ENCODE measurements around the gene MAP3K10.

DNA sequence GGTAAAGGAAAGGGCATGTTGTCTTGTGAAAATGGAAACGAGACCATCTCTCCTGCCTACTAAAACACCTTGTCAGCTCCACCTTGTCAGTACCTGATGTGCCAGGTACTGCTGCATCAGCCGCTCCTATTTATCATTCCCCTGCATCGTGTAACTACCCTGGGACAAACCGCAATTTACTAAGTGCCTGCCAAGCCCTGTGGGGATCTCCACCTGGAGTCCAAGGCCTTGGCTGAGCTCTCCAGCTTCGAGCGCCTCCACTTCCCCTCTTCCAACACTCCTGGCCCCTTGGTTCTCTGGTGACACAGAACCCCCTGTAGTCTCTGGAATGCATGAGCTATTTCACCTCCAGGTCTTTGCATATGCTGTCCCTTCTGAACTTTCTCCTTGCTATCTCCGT lies 61.2 kb downstream of the MAP3K10 start:
- TF ChIP-seq, protein P1, sequence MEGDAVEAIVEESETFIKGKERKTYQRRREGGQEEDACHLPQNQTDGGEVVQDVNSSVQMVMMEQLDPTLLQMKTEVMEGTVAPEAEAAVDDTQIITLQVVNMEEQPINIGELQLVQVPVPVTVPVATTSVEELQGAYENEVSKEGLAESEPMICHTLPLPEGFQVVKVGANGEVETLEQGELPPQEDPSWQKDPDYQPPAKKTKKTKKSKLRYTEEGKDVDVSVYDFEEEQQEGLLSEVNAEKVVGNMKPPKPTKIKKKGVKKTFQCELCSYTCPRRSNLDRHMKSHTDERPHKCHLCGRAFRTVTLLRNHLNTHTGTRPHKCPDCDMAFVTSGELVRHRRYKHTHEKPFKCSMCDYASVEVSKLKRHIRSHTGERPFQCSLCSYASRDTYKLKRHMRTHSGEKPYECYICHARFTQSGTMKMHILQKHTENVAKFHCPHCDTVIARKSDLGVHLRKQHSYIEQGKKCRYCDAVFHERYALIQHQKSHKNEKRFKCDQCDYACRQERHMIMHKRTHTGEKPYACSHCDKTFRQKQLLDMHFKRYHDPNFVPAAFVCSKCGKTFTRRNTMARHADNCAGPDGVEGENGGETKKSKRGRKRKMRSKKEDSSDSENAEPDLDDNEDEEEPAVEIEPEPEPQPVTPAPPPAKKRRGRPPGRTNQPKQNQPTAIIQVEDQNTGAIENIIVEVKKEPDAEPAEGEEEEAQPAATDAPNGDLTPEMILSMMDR (IDR thresholded peaks at IDR 0.05), result no peak
- TF ChIP-seq POLR2AphosphoS5 (IDR thresholded peaks at IDR 0.05), result peak; percentile 72
- TF ChIP-seq POLR2A (IDR thresholded peaks at IDR 0.05), result no peak

Data from prostate gland (tissue), 2 donors.